Naive thymus-derived CD4-positive, alpha-beta T cell (primary cell): Measurements from ENCODE around the gene TACC2. TPM values are rescaled to one million over a fixed set of nuclear protein-coding genes. Genes with fewer than 3 reads are reported as not detected.

Experiments used
- ATAC-seq: fragments of 150-1000 bp; cut with Tn5 transposase; 2 replicates; pipeline ENCODE4 v1.10.0; 2021; ENCODE audit warnings: mild to moderate bottlenecking, moderate library complexity
- CTCF ChIA-PET: fragments of 350-600 bp; sonication (Branson Sonifier 250); formaldehyde crosslinking; loops from one replicate; lab custom pipeline; 2021; ENCODE audit warnings: antibody characterized with exemption; lab: Charles Lee
- POLR2A ChIA-PET: fragments of 350-600 bp; sonication (Branson Sonifier 250); formaldehyde crosslinking; loops from one replicate; lab custom pipeline; 2021; ENCODE audit warnings: antibody characterized with exemption, inconsistent platforms; lab: Charles Lee
- DNase-seq, 9 donors: peaks; one replicate each; pipeline versions ENCODE4 v3.0.0 to v3.0.0-alpha.2; 2020 to 2022; ENCODE audit warnings: mixed read lengths in 1 of 9
- H3K27ac ChIP-seq: one replicate; pipeline ENCODE4 v1.7.0; 2013; ENCODE audit warnings: mild to moderate bottlenecking, low read depth, low read length, moderate library complexity
- H3K27me3 ChIP-seq, 2 donors: one replicate each; pipeline ENCODE4 v1.7.0; 2013; ENCODE audit warnings: low read length in 2 of 2, mild to moderate bottlenecking in 2 of 2, moderate library complexity in 2 of 2; ENCODE audit not compliant: control insufficient read depth in 2 of 2, insufficient read depth in 2 of 2
- H3K36me3 ChIP-seq, 3 experiments: 1 replicate in 2 of 3; 2 replicates in 1 of 3; pipeline ENCODE4 v1.7.0; 2013; ENCODE audit warnings: low read length in 3 of 3, mild to moderate bottlenecking in 3 of 3, moderate library complexity in 1 of 3; ENCODE audit not compliant: insufficient read depth in 3 of 3, control insufficient read depth in 2 of 3
- H3K4me1 ChIP-seq, 2 donors: one replicate each; pipeline ENCODE4 v1.7.0; 2013; ENCODE audit warnings: low read length in 2 of 2, mild to moderate bottlenecking in 2 of 2, moderate library complexity in 1 of 2; ENCODE audit not compliant: control insufficient read depth in 2 of 2, insufficient read depth in 2 of 2
- H3K4me3 ChIP-seq: 2 replicates; pipeline ENCODE4 v1.7.0; 2013; ENCODE audit warnings: mild to moderate bottlenecking, low read length
- H3K9me3 ChIP-seq, 3 experiments: 1 replicate in 2 of 3; 2 replicates in 1 of 3; pipeline ENCODE4 v1.7.0; 2013; ENCODE audit warnings: low read length in 3 of 3; ENCODE audit not compliant: control insufficient read depth in 2 of 3
- H3K27ac Mint-ChIP-seq, 9 donors: one replicate each; pipeline ENCODE4 v1.8.0; 2020 to 2022; ENCODE audit warnings: mixed read lengths in 9 of 9, mild to moderate bottlenecking in 8 of 9, moderate library complexity in 5 of 9, inconsistent platforms in 2 of 9
- H3K27me3 Mint-ChIP-seq, 5 donors: one replicate each; pipeline ENCODE4 v1.8.0; 2021 to 2022; ENCODE audit warnings: mixed read lengths in 5 of 5, mild to moderate bottlenecking in 1 of 5
- H3K36me3 Mint-ChIP-seq, 5 donors: one replicate each; pipeline ENCODE4 v1.8.0; 2020 to 2022; ENCODE audit warnings: mixed read lengths in 5 of 5, mild to moderate bottlenecking in 3 of 5, inconsistent platforms in 1 of 5
- H3K4me1 Mint-ChIP-seq, 7 donors: one replicate each; pipeline ENCODE4 v1.8.0; 2020 to 2022; ENCODE audit warnings: mixed read lengths in 7 of 7, mild to moderate bottlenecking in 3 of 7, inconsistent platforms in 1 of 7
- H3K4me3 Mint-ChIP-seq, 10 donors: one replicate each; pipeline ENCODE4 v1.8.0; 2020 to 2022; ENCODE audit warnings: mild to moderate bottlenecking in 10 of 10, mixed read lengths in 10 of 10, moderate library complexity in 6 of 10, inconsistent platforms in 2 of 10
- H3K9me3 Mint-ChIP-seq, 11 donors: one replicate each; pipeline ENCODE4 v1.8.0; 2020 to 2022; ENCODE audit warnings: mixed read lengths in 11 of 11, mild to moderate bottlenecking in 4 of 11, inconsistent platforms in 1 of 11, moderate library complexity in 1 of 11
- intact Hi-C, 2 donors: fragments of 100-400 bp; cut with micrococcal nuclease; formaldehyde crosslinking; loops; one replicate each; pipeline ENCODE4 v1.15.1; 2023
- polyA plus RNA-seq, 2 donors: library from polyadenylated mRNA; unstranded; fragments of 300-500 nt; fragmentation: Illumina TruSeq; gene quantifications; one replicate each; pipeline ENCODE4 v1.2.3, GENCODE V29; 2021
- total RNA-seq, 6 experiments: library from RNA in 5 of 6; stranded (reverse) in 5 of 6; gene quantifications; 1 replicate in 5 of 6; 2 replicates in 1 of 6; pipeline ENCODE4 v1.2.3 and lab custom pipeline; 2021 to 2026

The TACC2 gene
- total and polyA plus RNA-seq, 7 experiments from 2014 or later, result 0.16 TPM; not detected in 6

DNA sequence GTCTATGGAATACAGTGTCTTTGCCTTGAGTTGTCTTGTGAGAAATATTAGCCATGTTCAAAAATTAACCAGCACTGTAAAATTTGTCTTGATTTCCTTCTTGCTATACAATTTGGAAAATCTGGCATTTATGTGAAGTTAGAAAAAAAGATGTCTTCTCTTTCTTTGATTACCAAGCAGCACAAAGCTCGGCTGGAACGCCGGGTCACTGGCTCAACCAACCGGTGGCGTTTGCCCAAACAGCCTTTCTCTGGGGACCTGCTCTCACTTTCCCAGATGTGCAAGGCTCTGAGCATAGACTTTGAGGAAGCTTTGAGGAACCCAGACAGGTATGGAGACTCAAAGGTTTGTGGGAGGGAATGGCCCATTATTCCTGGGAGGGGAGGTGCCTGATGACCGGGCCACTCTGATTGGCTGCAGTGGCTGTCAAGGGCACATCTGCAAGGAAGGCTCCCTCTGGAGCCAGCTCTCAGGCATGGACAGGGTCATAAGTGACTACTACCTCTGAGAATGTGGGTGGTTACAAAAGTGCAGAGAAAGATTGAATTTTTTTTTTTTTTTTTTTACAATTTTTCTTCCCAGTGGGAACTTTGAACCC is 287.7 kb downstream of the TACC2 start:
- Histone ChIP-seq H3K4me3 (no peak overlapping the region), H3K9me3 (no peaks in the 10 kb centered on the region), H3K36me3 (no peaks in the 10 kb centered on the region), H3K27me3 (no peaks in the 10 kb centered on the region), H3K4me1 (no peaks in the 10 kb centered on the region), H3K27ac (no peak overlapping the region)
- ATAC-seq, result no peak
- POLR2A ChIA-PET, result no interaction called here
- CTCF ChIA-PET, result no interaction called here
- Mint-ChIP-seq H3K4me3 (no peak overlapping the region), H3K27ac (no peak overlapping the region), H3K9me3 (peaks cover 0 to 4% (median 0%) of the 10 kb centered on the region in 11 donors), H3K27me3 (peaks cover 0 to 20% (median 17%) of the 10 kb centered on the region in 5 donors), H3K4me1 (no peaks in the 10 kb centered on the region), H3K36me3 (no peaks in the 10 kb centered on the region)
- intact Hi-C loops, result no loop called here
- no peak for DNase-seq

DNA sequence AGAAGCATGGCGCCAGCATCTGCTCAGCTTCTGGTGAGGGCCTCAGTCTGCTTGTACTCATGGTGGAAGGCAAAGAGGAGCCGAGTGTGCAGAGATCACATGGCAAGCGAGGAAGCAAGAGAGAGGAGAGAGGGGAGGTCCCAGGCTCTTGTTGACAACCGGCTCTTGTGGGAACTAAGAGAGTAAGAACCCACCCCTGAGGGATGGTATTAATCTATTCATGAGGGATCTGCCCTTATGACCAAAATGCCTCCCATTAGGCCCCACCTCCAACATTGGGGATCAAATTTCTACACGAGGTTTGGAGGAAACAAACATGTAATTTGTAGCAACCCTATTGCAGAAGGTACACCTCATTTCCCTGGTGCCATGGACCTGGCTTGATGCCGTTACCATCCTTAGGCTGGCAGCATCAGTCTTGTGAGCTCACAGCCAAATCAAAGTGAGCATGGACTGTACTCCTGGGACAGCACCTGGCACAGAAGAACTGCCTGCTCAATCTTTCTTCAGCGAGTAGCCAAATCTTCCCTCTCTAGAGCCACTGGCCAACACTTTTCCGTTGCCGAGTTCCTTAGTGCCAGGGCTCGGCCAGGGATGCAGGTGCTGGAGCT is 288.7 kb downstream of the TACC2 start:
- CTCF ChIA-PET, result no interaction called here

GRCh38 chr10:122279725-122280141 is 290.8 kb downstream of the TACC2 start:
- no peak overlapping the region for H3K27ac ChIP-seq
- DNase-seq, result no peak
- H3K9me3 Mint-ChIP-seq, result peaks cover 0 to 4% (median 0%) of the 10 kb centered on the region in 11 donors
- no peaks in the 10 kb centered on the region for H3K27me3 ChIP-seq
- H3K36me3 ChIP-seq, result no peaks in the 10 kb centered on the region
- H3K27ac Mint-ChIP-seq, result no peak overlapping the region
- H3K4me3 Mint-ChIP-seq, result no peak overlapping the region
- CTCF ChIA-PET, result interaction anchor here (1.2 kb wide), 1 partner anchor 285 kb away, joined by 3 read pairs; no protein-coding TSS in a partner anchor
- H3K9me3 ChIP-seq, result no peaks in the 10 kb centered on the region
- H3K36me3 Mint-ChIP-seq, result no peaks in the 10 kb centered on the region
- no peak overlapping the region for H3K4me3 ChIP-seq
- no peaks in the 10 kb centered on the region for H3K4me1 ChIP-seq
- POLR2A ChIA-PET, result no interaction called here
- peaks cover 4 to 29% (median 27%) of the 10 kb centered on the region in 5 donors for H3K27me3 Mint-ChIP-seq
- H3K4me1 Mint-ChIP-seq, result no peaks in the 10 kb centered on the region
- intact Hi-C loops, result no loop called here
- ATAC-seq, result no peak

More for the DNA sequence above, 288.7 kb downstream of the TACC2 start:
- ATAC-seq, result no peak
- Histone ChIP-seq H3K4me3 (no peak overlapping the region), H3K4me1 (no peaks in the 10 kb centered on the region), H3K36me3 (no peaks in the 10 kb centered on the region), H3K9me3 (no peaks in the 10 kb centered on the region), H3K27ac (no peak overlapping the region), H3K27me3 (no peaks in the 10 kb centered on the region)
- DNase-seq, result no peak
- H3K4me1 Mint-ChIP-seq, result no peaks in the 10 kb centered on the region
- H3K27ac Mint-ChIP-seq, result no peak overlapping the region
- H3K4me3 Mint-ChIP-seq, result no peak overlapping the region
- H3K36me3 Mint-ChIP-seq, result no peaks in the 10 kb centered on the region
- H3K27me3 Mint-ChIP-seq, result peaks cover 0 to 28% (median 27%) of the 10 kb centered on the region in 5 donors
- POLR2A ChIA-PET, result no interaction called here
- intact Hi-C loops, result no loop called here
- H3K9me3 Mint-ChIP-seq, result peaks cover 0 to 4% (median 0%) of the 10 kb centered on the region in 11 donors

- H3K27ac Mint-ChIP-seq, result no peak overlapping the region
- Histone ChIP-seq H3K9me3 (no peaks in the 10 kb centered on the region), H3K36me3 (no peaks in the 10 kb centered on the region), H3K4me1 (no peaks in the 10 kb centered on the region), H3K4me3 (no peak overlapping the region), H3K27ac (no peak overlapping the region), H3K27me3 (no peaks in the 10 kb centered on the region)
- H3K27me3 Mint-ChIP-seq, result peaks cover 4 to 28% (median 24%) of the 10 kb centered on the region in 5 donors
- no peaks in the 10 kb centered on the region for H3K36me3 Mint-ChIP-seq
- ATAC-seq, result no peak
- H3K4me1 Mint-ChIP-seq, result no peaks in the 10 kb centered on the region
- intact Hi-C loops, result no loop called here
- CTCF ChIA-PET, result no interaction called here
- no peak overlapping the region for H3K4me3 Mint-ChIP-seq
- POLR2A ChIA-PET, result no interaction called here
- peaks cover 0 to 4% (median 0%) of the 10 kb centered on the region in 11 donors for H3K9me3 Mint-ChIP-seq
- no peak for DNase-seq
These were observed 291.2 kb downstream of the TACC2 start for GRCh38 chr10:122280156-122280555.

DNA sequence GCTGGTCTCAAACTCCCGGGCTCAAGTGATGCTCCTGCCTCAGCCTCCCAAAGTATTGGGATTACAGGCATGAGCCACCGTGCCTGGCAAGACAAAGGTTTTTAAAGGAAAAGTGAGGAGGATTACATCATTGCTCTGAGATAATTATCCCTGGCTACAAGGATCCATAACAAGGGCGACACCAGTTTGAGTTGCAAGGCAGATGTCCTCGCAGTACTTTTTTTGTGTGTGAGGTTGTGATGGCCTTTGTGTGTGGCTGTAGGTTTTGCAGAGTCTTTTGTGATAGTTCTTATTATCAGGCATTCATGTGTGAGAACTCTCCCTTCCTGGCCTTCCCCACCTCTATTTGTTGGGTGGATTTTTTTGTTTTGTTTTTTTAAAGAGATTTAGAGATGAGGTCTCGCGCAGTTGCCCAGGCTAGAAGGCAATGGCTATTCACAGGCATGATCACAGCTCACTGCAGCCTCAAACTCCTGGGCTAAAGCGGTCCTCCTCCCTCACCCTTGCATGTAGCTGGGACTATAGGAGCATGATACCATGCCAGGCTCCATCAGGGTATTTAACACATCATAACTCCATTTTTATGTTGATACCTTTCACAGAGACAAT is 292.2 kb downstream of the TACC2 start:
- H3K4me1 Mint-ChIP-seq, result no peaks in the 10 kb centered on the region
- peaks cover 4 to 25% (median 23%) of the 10 kb centered on the region in 5 donors for H3K27me3 Mint-ChIP-seq
- peaks cover 0 to 4% (median 0%) of the 10 kb centered on the region in 11 donors for H3K9me3 Mint-ChIP-seq
- ChIA-PET POLR2A (no interaction called here), CTCF (no interaction called here)
- no peaks in the 10 kb centered on the region for H3K27me3 ChIP-seq
- intact Hi-C loops, result no loop called here
- H3K4me3 Mint-ChIP-seq, result no peak overlapping the region
- H3K4me1 ChIP-seq, result no peaks in the 10 kb centered on the region
- no peak for ATAC-seq
- H3K27ac Mint-ChIP-seq, result no peak overlapping the region
- DNase-seq, result no peak
- H3K4me3 ChIP-seq, result no peak overlapping the region
- no peak overlapping the region for H3K27ac ChIP-seq
- H3K9me3 ChIP-seq, result no peaks in the 10 kb centered on the region
- no peaks in the 10 kb centered on the region for H3K36me3 ChIP-seq
- H3K36me3 Mint-ChIP-seq, result no peaks in the 10 kb centered on the region

DNA sequence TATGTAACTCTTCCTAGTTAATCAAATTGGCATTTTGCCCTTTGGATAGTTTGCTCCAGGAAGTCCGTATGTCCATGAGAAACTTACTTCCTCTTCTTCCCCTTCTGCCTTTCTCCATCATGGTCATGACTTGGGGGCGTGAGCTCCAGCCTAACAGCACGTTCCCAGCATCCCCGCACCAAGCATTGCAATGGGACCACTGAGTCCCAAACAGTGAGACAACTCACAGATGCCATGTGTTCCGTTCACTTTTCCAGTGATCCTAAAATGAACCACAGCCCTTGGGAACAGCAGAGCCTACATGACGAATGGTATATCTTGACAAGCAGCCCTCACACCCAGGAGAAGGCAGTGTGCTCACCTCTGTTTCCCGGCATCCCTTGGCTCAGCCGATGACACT is 292.8 kb downstream of the TACC2 start:
- Histone ChIP-seq H3K4me3 (no peak overlapping the region), H3K27me3 (no peaks in the 10 kb centered on the region), H3K36me3 (no peaks in the 10 kb centered on the region), H3K27ac (no peak overlapping the region), H3K9me3 (no peaks in the 10 kb centered on the region), H3K4me1 (no peaks in the 10 kb centered on the region)
- Mint-ChIP-seq H3K9me3 (peaks cover 0 to 4% (median 0%) of the 10 kb centered on the region in 11 donors), H3K4me1 (no peaks in the 10 kb centered on the region), H3K27ac (no peak overlapping the region), H3K4me3 (no peak overlapping the region), H3K27me3 (peaks cover 4 to 25% (median 19%) of the 10 kb centered on the region in 5 donors), H3K36me3 (no peaks in the 10 kb centered on the region)
- intact Hi-C loops, result no loop called here
- ChIA-PET POLR2A (no interaction called here), CTCF (no interaction called here)
- DNase-seq (no peak), ATAC-seq (no peak)
